H9 (cell line): ENCODE data around the gene KCNIP1. TPM values are rescaled to one million over a fixed set of nuclear protein-coding genes. Genes with fewer than 3 reads are reported as not detected.

Experiments
- DNase-seq: peaks from one replicate; pipeline ENCODE4 v3.0.0-alpha.2; 2017
- H2AFZ ChIP-seq: one replicate; pipeline ENCODE4 v1.6.1; 2013; ENCODE audit warnings: mild to moderate bottlenecking, low read length, control low read depth, moderate library complexity
- H2AK5ac ChIP-seq: 2 replicates; pipeline ENCODE4 v1.6.1; 2013; ENCODE audit warnings: low read length, control low read depth, mixed read lengths; ENCODE audit not compliant: insufficient read length
- H2BK120ac ChIP-seq: one replicate; pipeline ENCODE4 v1.6.1; 2013; ENCODE audit warnings: low read depth, mild to moderate bottlenecking, low read length, control low read depth, inconsistent platforms; ENCODE audit not compliant: poor library complexity, severe bottlenecking
- H2BK12ac ChIP-seq: 2 replicates; pipeline ENCODE4 v1.6.1; 2013; ENCODE audit warnings: low read length, control low read depth, mixed read lengths, low read depth; ENCODE audit not compliant: insufficient read length
- H2BK15ac ChIP-seq: 2 replicates; pipeline ENCODE4 v1.6.1; 2013; ENCODE audit warnings: low read depth, low read length, control low read depth
- H2BK20ac ChIP-seq: one replicate; pipeline ENCODE4 v1.6.1; 2013; ENCODE audit warnings: low read depth, mild to moderate bottlenecking, low read length, control low read depth, inconsistent platforms; ENCODE audit not compliant: poor library complexity, severe bottlenecking
- H2BK5ac ChIP-seq: 2 replicates; pipeline ENCODE4 v1.6.1; 2013; ENCODE audit warnings: low read length, control low read depth, mixed read lengths; ENCODE audit not compliant: insufficient read length
- H3K14ac ChIP-seq: 2 replicates; pipeline ENCODE4 v1.6.1; 2013; ENCODE audit warnings: low read length, control low read depth; ENCODE audit not compliant: insufficient read depth
- H3K18ac ChIP-seq: 2 replicates; pipeline ENCODE4 v1.6.1; 2013; ENCODE audit warnings: low read depth, mild to moderate bottlenecking, mixed read lengths, low read length, control low read depth; ENCODE audit not compliant: insufficient read length
- H3K23ac ChIP-seq: 2 replicates; pipeline ENCODE4 v1.6.1; 2013; ENCODE audit warnings: low read length, control low read depth, mixed read lengths, low read depth; ENCODE audit not compliant: insufficient read length
- H3K23me2 ChIP-seq: 2 replicates; pipeline ENCODE4 v1.6.1; 2013; ENCODE audit warnings: low read depth, mild to moderate bottlenecking, mixed read lengths, low read length, control low read depth; ENCODE audit not compliant: insufficient read length, poor library complexity, severe bottlenecking
- H3K27ac ChIP-seq: 2 replicates; pipeline ENCODE4 v1.5.1; 2013; ENCODE audit warnings: low read length, control low read depth, mixed read lengths, low read depth; ENCODE audit not compliant: insufficient read length
- H3K27me3 ChIP-seq: 2 replicates; pipeline ENCODE4 v1.6.1; 2013; ENCODE audit warnings: low read length, control low read depth, inconsistent platforms; ENCODE audit not compliant: insufficient read depth
- H3K4ac ChIP-seq: 2 replicates; pipeline ENCODE4 v1.6.1; 2013; ENCODE audit warnings: low read depth, mild to moderate bottlenecking, control low read depth, inconsistent platforms, low read length, moderate library complexity
- H3K4me1 ChIP-seq: 2 replicates; pipeline ENCODE4 v1.6.1; 2013; ENCODE audit warnings: low read length, control low read depth, inconsistent platforms; ENCODE audit not compliant: insufficient read depth
- H3K4me2 ChIP-seq: 2 replicates; pipeline ENCODE4 v1.6.1; 2013; ENCODE audit warnings: low read length, control low read depth, mixed read lengths; ENCODE audit not compliant: insufficient read length, insufficient read depth
- H3K56ac ChIP-seq: 2 replicates; pipeline ENCODE4 v1.6.1; 2013; ENCODE audit warnings: low read depth, mild to moderate bottlenecking, mixed read lengths, low read length, control low read depth; ENCODE audit not compliant: insufficient read length
- H3K79me1 ChIP-seq: 2 replicates; pipeline ENCODE4 v1.6.1; 2013; ENCODE audit warnings: low read depth, mild to moderate bottlenecking, moderate library complexity, low read length, control low read depth, inconsistent platforms; ENCODE audit not compliant: insufficient read depth, poor library complexity, severe bottlenecking
- H3K79me2 ChIP-seq: 2 replicates; pipeline ENCODE4 v1.6.1; 2013; ENCODE audit warnings: low read length, control low read depth, inconsistent platforms; ENCODE audit not compliant: insufficient read depth
- H3K9ac ChIP-seq: 2 replicates; pipeline ENCODE4 v1.6.1; 2013; ENCODE audit warnings: low read length, control low read depth, mixed read lengths; ENCODE audit not compliant: insufficient read length; ENCODE audit errors: extremely low read depth
- H3K9me3 ChIP-seq: one replicate; pipeline ENCODE4 v1.6.1; 2013; ENCODE audit warnings: low read depth, low read length, inconsistent platforms; ENCODE audit not compliant: control insufficient read depth
- H3T11ph ChIP-seq: one replicate; pipeline ENCODE4 v1.6.1; 2013; ENCODE audit warnings: mild to moderate bottlenecking, low read length, control low read depth, inconsistent platforms
- H4K20me1 ChIP-seq: one replicate; pipeline ENCODE4 v1.6.1; 2013; ENCODE audit not compliant: control insufficient read depth, insufficient read length, insufficient read depth
- H4K5ac ChIP-seq: 2 replicates; pipeline ENCODE4 v1.6.1; 2013; ENCODE audit warnings: low read depth, mild to moderate bottlenecking, mixed read lengths, low read length, control low read depth; ENCODE audit not compliant: insufficient read length
- H4K8ac ChIP-seq: replicated peaks from 2 replicates; pipeline ENCODE4 v1.6.1; 2013; ENCODE audit warnings: low read length, control low read depth, mixed read lengths, low read depth; ENCODE audit not compliant: insufficient read length
- H4K91ac ChIP-seq: 2 replicates; pipeline ENCODE4 v1.6.1; 2013; ENCODE audit warnings: low read depth, mild to moderate bottlenecking, moderate library complexity, mixed read lengths, low read length, control low read depth; ENCODE audit not compliant: insufficient read length
- H3K27ac Mint-ChIP-seq, 3 experiments: 2 replicates in 2 of 3; 3 replicates in 1 of 3; pipeline ENCODE4 v1.8.0; 2020 to 2021; ENCODE audit warnings: mixed read lengths in 3 of 3, mild to moderate bottlenecking in 1 of 3, moderate library complexity in 1 of 3
- H3K27me3 Mint-ChIP-seq: 2 replicates; pipeline ENCODE4 v1.8.0; 2021; ENCODE audit warnings: low read depth, mild to moderate bottlenecking, moderate library complexity, mixed read lengths
- H3K36me3 Mint-ChIP-seq, 3 experiments: 2 replicates in 2 of 3; 3 replicates in 1 of 3; pipeline ENCODE4 v1.8.0; 2020 to 2021; ENCODE audit warnings: low read depth in 3 of 3, mixed read lengths in 3 of 3; ENCODE audit not compliant: insufficient read depth in 1 of 3
- H3K4me1 Mint-ChIP-seq, 2 experiments: 2 replicates each; pipeline ENCODE4 v1.8.0; 2020; ENCODE audit warnings: mixed read lengths in 2 of 2
- H3K4me3 Mint-ChIP-seq, 2 experiments: 2 replicates in 1 of 2; 3 replicates in 1 of 2; pipeline ENCODE4 v1.8.0; 2020 to 2021; ENCODE audit warnings: mild to moderate bottlenecking in 2 of 2, mixed read lengths in 2 of 2, moderate library complexity in 1 of 2
- H3K9me3 Mint-ChIP-seq, 2 experiments: 2 replicates in 1 of 2; 3 replicates in 1 of 2; pipeline ENCODE4 v1.8.0; 2020; ENCODE audit warnings: mild to moderate bottlenecking in 2 of 2, mixed read lengths in 2 of 2, moderate library complexity in 1 of 2
- CTCF ChIP-seq: fragments of 200-600 bp; sonication (generic); conservative IDR thresholded peaks from 3 replicates; pipeline ENCODE4 v1.8.0; 2021; ENCODE audit warnings: antibody characterized with exemption, mild to moderate bottlenecking
- WGBS: extraction: QIAGEN DNeasy Blood & Tissue Kit; methylation state at CpG from one replicate; pipeline ENCODE4 v1.1.7; 2013; ENCODE audit warnings: missing lambda C conversion rate, low lambda C conversion rate, mixed read lengths; ENCODE audit not compliant: insufficient read length; ENCODE audit errors: extremely low coverage; 5-methylcytosine and 5-hydroxymethylcytosine counted together
- total RNA-seq: library from RNA; stranded (reverse); gene quantifications from 2 replicates; pipeline ENCODE4 v1.2.1, GENCODE V29; 2021

KCNIP1 gene
- total RNA-seq, 1 experiment from 2014 or later = 0.63 TPM

DNA sequence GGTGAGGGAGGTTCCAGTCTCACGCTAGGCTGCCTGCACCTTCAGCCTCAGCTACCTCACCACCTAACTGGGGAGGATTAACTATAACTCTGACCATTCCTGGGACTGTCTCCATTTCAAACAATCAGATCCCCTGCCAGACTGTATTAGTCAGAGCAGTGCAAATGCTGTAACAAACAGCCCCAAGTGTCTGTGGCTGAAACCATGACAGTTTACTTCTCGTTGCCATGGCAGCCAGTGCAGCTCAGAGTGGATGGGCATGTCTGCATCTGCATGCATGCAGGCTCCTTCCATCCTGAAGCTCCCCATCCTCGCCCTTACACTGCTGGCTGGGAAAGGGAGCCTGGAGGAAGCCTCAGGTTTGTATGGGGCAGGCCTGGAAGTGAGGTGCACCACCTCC lies 86.7 kb downstream of the KCNIP1 start:
- Mint-ChIP-seq H3K4me3 (no peak overlapping the region), H3K4me1 (no peaks in the 10 kb centered on the region), H3K9me3 (no peaks in the 10 kb centered on the region; a peak in 2 of 5 replicates), H3K27ac (no peak overlapping the region), H3K27me3 (peaks cover 3% of the 10 kb centered on the region), H3K36me3 (no peaks in the 10 kb centered on the region; a peak in 3 of 7 replicates)
- H3K14ac ChIP-seq = no peak overlapping the region; the same call in 1 of the 2 replicates
- H3K9me3 ChIP-seq = no peaks in the 10 kb centered on the region
- H2BK12ac ChIP-seq = no peak overlapping the region
- H2BK5ac ChIP-seq = no peak overlapping the region
- no peak overlapping the region for H3K27ac ChIP-seq
- TF ChIP-seq CTCF = no peak
- H3T11ph ChIP-seq = no peak overlapping the region
- H4K20me1 ChIP-seq = no peaks in the 10 kb centered on the region
- no peak for DNase-seq
- no peak overlapping the region for H3K56ac ChIP-seq
- no peaks in the 10 kb centered on the region for H3K27me3 ChIP-seq
- H3K23ac ChIP-seq = no peak overlapping the region
- no peak overlapping the region for H4K5ac ChIP-seq
- no peak overlapping the region for H3K9ac ChIP-seq
- H3K23me2 ChIP-seq = no peaks in the 10 kb centered on the region
- H3K4me1 ChIP-seq = no peaks in the 10 kb centered on the region
- H2BK120ac ChIP-seq = no peak overlapping the region
- H3K18ac ChIP-seq = no peak overlapping the region
- WGBS = no CpG with 5 or more reads among the region's 3 CpGs
- no peak overlapping the region for H4K91ac ChIP-seq
- no peaks in the 10 kb centered on the region for H3K79me2 ChIP-seq
- H2AFZ ChIP-seq = no peak overlapping the region
- H2BK15ac ChIP-seq = no peak overlapping the region
- H3K4me2 ChIP-seq = no peak overlapping the region
- H2BK20ac ChIP-seq = no peak overlapping the region
- no peaks in the 10 kb centered on the region for H3K79me1 ChIP-seq
- H2AK5ac ChIP-seq = no peak overlapping the region
- no peak overlapping the region for H3K4ac ChIP-seq
- no peak overlapping the region for H4K8ac ChIP-seq
